GM18909 (cell line): ENCODE measurements around the gene SEPTIN12.

Source experiments
- ATAC-seq: cut with Tn5 transposase; IDR thresholded peaks from one replicate; pipeline ENCODE4 v1.9.1; 2021; ENCODE audit warnings: mild to moderate bottlenecking; ENCODE audit not compliant: unreplicated experiment, poor library complexity

SEPTIN12 gene

GRCh38 chr16:4734730-4735535, 53.2 kb downstream of the SEPTIN12 start:
- ATAC-seq, result peak; percentile 53

- peak; percentile 78 for ATAC-seq
Measured at GRCh38 chr16:4734063-4734729, 53.9 kb downstream of the SEPTIN12 start, which contains the start of the genes ANKS3 and DNAAF8. ANKS3 (minus strand) TSS chr16:4734271; CDS start chr16:4730149, 4,122 bp downstream. DNAAF8 (plus strand) TSS chr16:4734537; CDS start chr16:4736515, 1,978 bp downstream.

DNA sequence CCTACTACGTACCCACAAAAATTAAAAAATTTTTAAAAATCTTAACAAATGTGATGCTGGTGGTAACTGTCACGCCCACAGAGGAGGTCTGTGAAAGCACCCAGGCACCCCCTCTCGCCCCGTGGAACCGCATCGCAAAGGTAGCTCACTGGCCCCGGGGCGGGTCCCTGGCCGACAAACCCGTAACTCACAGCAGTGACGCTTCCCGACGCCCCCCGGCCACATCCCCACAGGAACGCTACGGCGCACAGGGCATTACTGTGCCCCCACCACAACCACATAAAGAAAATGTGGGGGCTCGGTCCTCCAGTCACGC, 54.4 kb downstream of the SEPTIN12 start:
- peak; percentile 13 for ATAC-seq

DNA sequence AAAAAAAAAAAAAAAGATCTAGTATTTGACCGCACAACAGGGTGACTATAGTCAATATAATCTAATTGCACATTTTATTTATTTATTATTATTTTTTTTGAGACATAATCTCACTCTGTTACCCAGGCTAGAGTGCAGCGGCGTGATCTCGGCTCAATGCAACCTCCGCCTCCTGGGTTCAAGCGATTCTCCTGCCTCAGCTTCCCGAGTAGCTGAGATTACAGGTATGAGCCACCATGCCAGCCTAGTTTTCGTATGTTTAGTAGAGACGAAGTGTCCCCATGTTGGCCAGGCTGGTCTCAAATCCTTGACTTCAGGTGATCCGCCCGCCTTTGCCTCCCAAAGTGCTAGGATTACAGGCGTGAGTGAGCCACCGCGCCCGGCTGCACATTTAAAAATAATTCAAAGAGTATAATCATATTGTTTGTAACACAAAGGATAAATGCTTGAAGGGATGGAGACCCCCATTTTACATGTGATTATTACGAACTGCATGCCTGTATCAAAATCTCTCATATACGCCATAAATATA, 54.9 kb downstream of the SEPTIN12 start:
- no peak for ATAC-seq

GRCh38 chr16:4729876-4730275, 58.3 kb downstream of the SEPTIN12 start:
- no peak for ATAC-seq

DNA sequence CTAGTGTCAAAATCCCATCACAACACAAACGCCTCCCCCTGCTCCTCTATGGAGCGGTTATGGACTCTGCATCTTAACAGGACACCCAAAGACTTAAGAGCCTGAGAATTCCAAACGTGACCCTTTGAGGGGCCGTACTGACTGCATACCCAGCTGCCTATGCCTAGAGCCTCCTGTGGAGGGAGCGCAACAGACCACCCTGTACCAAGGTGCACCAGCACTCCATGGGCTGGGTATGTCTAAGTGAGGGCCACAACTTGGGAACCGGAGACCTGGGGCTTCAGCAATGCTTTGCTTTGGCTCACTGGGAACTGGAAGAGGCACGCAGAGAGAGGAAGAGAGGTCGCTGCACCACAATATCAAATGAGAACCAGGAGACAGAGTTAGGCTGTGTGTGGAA, 59.5 kb downstream of the SEPTIN12 start:
- ATAC-seq, result no peak
